Measurements from ENCODE around the gene HECTD4. TPM values are rescaled to one million over a fixed set of nuclear protein-coding genes. Genes with fewer than 3 reads are reported as not detected.
"Not testable (repeated sequence)": the region's sequence is repeated elsewhere in the genome, so short reads cannot be mapped to it uniquely, and the experiment has no call there.

HECTD4 gene
- total RNA-seq, 1 donor from 2014 or later: 34.8 TPM

- DNase-seq (ENCODE audit: low spot score) (no peak), ATAC-seq (no peak)
These were observed 106.4 kb downstream of the HECTD4 start for GRCh38 chr12:112275836-112276235.

GRCh38 chr12:112275207-112275606, 107.0 kb downstream of the HECTD4 start:
- ATAC-seq: peak; percentile 96
- DNase-seq (ENCODE audit: low spot score): no peak

- DNase-seq (ENCODE audit: low spot score) (no peak), ATAC-seq (no peak)
These were observed 111.6 kb downstream of the HECTD4 start for GRCh38 chr12:112270673-112271072.

- no peak for ATAC-seq
- DNase-seq (ENCODE audit: low spot score): no peak
These were observed 115.8 kb downstream of the HECTD4 start for GRCh38 chr12:112266473-112266872.

- DNase-seq (ENCODE audit: low spot score): no peak
- ATAC-seq: peak; percentile 40
These were observed 120.7 kb downstream of the HECTD4 start for GRCh38 chr12:112261559-112261958.

GRCh38 chr12:112258926-112259325, 123.3 kb downstream of the HECTD4 start:
- no peak for ATAC-seq
- no peak for DNase-seq (ENCODE audit: low spot score)

- DNase-seq (ENCODE audit: low spot score) (no peak), ATAC-seq (no peak)
These were observed 125.5 kb downstream of the HECTD4 start for GRCh38 chr12:112256780-112257179.

DNA sequence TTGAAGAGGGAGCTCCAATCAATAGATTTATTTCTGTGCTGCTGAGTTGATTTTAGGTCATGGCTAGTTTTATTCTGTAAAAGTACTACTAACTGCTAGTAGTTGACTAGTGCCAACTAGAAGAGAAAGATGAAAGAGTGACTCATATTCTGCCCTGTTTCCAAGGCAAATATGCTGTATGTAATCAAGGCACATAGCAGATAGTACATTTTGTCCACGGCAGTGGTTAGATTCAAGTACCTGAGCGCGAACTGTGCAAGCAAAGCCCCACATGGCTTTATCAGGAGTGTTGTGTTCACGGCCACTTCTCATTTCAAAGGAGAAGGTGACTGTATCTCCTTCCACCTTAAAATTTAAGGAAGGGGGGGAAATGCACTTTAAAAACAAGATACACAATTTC, 130.0 kb downstream of the HECTD4 start:
- DNase-seq (ENCODE audit: low spot score): no peak
- ATAC-seq: peak; percentile 94

DNA sequence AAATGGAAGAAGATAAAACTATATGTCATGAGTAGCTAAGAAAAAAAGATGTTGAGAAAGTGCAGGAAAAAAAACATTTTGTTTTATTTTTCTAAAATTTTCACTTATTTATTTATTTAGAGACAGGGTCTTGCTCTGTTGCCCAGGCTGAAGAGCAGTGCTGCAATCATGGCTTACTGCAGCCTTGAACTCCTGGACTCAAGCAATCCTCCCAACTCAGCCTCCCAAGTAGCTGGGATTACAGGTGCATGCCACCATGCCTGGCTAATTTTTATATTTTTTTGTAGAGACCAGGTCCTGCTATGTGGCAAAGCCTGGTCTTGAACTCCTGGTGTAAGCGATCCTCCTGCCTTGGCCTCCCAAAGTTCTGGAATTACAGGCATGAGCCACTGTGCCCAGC, 137.3 kb downstream of the HECTD4 start:
- not testable (repeated sequence) for DNase-seq (ENCODE audit: low spot score); ATAC-seq

GRCh38 chr12:112243255-112244110, 138.7 kb downstream of the HECTD4 start:
- ATAC-seq (no peak), DNase-seq (ENCODE audit: low spot score) (no peak)

DNA sequence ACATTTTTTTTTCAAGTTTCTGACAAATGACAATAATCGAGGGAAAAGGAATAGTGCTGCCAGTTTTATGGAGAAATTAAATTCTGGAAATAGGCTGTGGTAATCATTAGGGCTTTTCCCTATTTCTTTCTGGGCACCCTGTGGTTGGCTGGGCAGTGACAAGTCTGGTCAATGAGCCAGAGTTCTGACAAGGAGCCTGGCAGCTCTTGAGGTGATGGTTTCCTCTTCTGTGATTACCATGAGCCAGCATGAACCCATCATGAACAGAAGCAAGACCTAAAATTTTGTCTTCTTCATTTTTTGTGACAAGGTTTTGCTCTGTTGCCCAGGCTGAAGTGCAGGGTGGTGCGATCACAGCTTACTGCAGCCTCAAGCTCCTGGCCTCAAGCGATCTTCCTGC, 141.1 kb downstream of the HECTD4 start:
- no peak for DNase-seq (ENCODE audit: low spot score)
- ATAC-seq: no peak

DNA sequence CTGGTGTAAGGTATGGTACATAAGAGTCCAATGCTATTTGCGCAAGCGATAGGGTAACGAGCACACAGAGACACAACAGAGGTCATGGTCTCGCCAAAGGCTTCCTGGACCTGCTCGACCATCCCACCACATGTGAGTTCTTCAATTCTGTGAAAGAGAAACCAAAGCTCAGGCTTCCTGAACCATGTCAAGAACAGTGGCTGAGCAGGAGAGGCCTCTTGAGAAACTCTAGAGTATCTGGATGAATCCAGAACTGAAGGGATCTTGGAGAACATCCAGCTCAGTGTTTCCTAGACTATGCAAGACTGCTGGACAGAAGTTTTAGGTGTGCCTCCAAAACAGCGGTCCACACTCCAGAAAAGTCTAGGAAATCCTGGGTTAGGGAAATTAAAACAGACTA, 142.3 kb downstream of the HECTD4 start:
- ATAC-seq: peak; percentile 36
- DNase-seq (ENCODE audit: low spot score): no peak

GRCh38 chr12:112239020-112239419, 143.2 kb downstream of the HECTD4 start:
- ATAC-seq (peak; percentile 96), DNase-seq (ENCODE audit: low spot score) (peak; percentile 85)

GRCh38 chr12:112238441-112238840, 143.8 kb downstream of the HECTD4 start:
- DNase-seq (ENCODE audit: low spot score) (no peak), ATAC-seq (no peak)

GRCh38 chr12:112236786-112237185, 145.4 kb downstream of the HECTD4 start:
- DNase-seq (ENCODE audit: low spot score) (no peak), ATAC-seq (no peak)

GRCh38 chr12:112236386-112236785, 145.8 kb downstream of the HECTD4 start:
- ATAC-seq: no peak
- no peak for DNase-seq (ENCODE audit: low spot score)

DNA sequence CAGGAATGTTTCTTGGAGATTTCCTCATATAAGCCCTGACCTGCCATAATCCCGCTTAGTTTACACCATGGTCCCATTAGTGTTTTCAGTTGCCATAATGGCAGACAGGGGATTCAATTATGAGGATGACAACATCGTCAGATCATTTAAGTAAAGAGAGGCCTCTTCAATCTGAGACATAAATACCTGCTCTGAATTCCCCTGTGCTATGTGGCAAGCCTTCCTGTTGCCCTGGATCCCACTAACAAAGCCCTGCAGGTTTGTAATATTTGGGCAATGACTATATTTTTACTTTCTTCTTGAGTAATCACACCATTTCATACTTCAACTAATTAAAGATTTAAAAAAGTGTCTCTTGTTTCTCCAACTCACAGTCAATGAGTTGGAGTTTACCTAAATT, 147.9 kb downstream of the HECTD4 start:
- ATAC-seq (no peak), DNase-seq (ENCODE audit: low spot score) (no peak)

DNA sequence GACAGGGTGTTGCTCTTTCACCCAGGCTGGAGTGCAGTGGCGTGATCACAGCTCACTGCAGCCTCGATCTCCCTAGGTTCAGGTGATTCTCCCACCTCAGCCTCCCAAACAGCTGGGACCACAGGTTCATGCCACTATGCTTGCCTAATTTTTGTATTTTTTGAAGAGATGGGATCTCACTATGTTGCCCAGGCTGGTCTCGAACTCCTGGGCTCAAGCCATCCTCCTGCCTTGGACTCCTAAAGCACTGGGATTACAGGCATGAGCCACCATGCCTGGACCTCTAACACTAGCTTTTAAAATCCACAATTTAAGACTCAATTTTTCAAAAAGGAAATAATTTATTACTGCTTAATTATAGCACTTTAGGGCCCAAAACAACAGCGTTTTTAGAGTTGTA, 149.0 kb downstream of the HECTD4 start:
- DNase-seq (ENCODE audit: low spot score) (no peak), ATAC-seq (no peak)

GRCh38 chr12:112230136-112230535, 152.1 kb downstream of the HECTD4 start:
- ATAC-seq (no peak), DNase-seq (ENCODE audit: low spot score) (no peak)

DNA sequence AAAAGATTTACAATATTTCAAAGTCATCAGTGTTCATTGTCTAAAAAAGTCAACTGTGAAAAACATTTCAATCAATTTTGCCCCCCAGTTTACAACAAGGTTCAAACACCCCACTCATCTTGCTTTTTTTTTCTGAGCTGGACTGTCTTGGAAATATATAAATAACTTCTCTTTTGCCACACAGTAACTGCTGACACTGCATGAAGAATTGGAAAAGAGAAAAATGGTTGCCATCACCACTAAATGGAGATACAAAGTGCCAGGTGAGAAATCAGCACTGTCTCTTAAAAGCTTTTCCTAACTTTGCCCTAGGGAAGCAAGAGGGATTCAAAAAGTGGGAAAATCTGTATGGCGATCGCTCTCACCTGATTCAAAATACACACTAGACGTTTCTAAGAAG, 155.5 kb downstream of the HECTD4 start:
- DNase-seq (ENCODE audit: low spot score): no peak
- ATAC-seq: no peak

DNA sequence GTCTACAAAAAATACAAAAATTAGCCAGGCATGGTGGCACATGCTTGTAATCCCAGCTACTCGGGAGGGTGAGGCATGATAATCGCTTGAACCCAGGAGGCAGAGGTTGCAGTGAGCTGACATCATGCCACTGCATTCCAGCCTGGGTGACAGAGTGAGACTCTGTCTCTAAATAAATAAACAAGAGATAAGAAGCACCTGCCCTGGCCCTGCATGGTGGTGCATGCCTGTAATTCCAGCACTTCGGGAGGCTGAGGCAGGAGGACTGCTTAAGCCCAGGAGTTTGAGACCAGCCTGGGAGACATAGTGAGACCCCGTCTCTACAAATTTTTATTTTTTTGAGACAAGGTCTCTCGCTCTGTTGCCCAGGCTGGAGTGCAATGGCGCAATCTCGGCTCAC, 161.6 kb downstream of the HECTD4 start:
- ATAC-seq: peak; percentile 46
- DNase-seq (ENCODE audit: low spot score): not testable (repeated sequence)

DNA sequence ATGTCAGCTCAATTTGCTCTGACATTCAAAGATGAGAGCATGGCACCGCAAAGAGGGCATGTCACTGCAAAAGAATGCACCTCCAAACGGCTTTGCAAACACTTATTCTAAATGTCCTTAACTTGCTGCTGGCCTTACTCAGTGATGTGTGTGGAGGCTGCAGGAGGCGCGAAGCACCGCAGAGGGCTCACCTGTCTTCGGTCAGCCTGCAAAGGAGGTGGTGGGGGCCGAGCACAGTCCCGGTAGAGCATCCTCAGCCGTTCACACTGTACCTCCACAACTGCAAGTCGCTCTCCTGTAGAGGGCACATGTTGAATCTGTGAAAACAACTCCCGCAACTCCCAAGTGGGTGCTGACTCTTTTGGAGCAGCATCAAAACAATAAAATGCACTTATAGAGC, 163.0 kb downstream of the HECTD4 start:
- ATAC-seq (no peak), DNase-seq (ENCODE audit: low spot score) (no peak)

DNA sequence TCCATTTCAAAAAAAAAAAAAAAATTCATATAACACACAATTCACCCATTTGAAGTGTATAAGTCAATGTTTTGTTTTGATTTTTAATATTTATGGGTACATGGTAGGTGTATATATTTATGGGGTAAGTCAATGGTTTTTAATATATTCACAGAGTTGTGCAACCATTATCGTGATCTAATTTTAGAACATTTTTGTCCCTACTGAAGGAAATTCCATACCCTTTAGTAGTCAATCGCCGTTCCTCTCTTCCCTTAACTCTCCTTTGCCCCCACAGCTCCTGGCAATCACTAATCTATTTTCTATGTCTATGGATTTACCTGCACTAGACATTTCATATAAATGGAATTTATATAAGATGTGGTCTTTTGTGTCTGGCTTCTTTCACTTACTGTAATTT, 164.1 kb downstream of the HECTD4 start:
- DNase-seq (ENCODE audit: low spot score) (no peak), ATAC-seq (no peak)
